Vagina (tissue), 2 donors: ENCODE results near the gene PARP4.

Source experiments
- POLR2A ChIP-seq, 2 donors: fragments of 450-650 bp; IDR thresholded peaks; one replicate each; pipeline ENCODE4 v1.6.1; 2017; ENCODE audit warnings: antibody characterized with exemption in 2 of 2, mild to moderate bottlenecking in 2 of 2, moderate library complexity in 2 of 2
- POLR2AphosphoS5 ChIP-seq, 2 donors: sonication (generic); formaldehyde crosslinking; IDR thresholded peaks; one replicate each; pipeline ENCODE4 v1.9.0; 2017; ENCODE audit warnings: antibody characterized with exemption in 2 of 2, mild to moderate bottlenecking in 2 of 2, low read depth in 1 of 2; ENCODE audit not compliant: insufficient read depth in 1 of 2
- TF ChIP-seq, protein P1 (sequence below), 3 experiments: fragments of 450-650 bp in 2 of 3; fragments of 200-600 bp in 1 of 3; sonication (generic) in 1 of 3; IDR thresholded peaks; one replicate each; pipeline ENCODE4 v1.5.1; 2017 to 2019; ENCODE audit warnings: antibody characterized with exemption in 3 of 3, mild to moderate bottlenecking in 2 of 3, moderate library complexity in 2 of 3

DNA sequence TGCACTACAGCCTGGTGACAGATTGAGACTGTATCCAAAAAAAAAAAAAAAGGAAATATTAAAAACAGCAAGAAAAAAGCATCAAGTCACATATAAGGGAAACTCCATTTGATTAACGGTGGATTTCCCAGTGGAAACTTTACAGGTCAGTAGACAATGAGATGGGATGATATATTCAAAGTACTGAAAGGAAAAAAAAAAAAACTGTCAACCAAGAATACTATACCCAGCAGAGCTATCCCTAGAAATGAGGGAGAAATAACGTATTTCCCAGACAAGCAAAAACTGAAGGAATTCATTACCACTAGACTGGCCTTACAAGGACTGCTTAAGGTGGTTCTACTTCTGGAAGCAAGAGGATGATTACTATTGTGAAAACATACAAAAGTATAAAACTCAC, 115.8 kb downstream of the PARP4 start:
- TF ChIP-seq, protein P1, sequence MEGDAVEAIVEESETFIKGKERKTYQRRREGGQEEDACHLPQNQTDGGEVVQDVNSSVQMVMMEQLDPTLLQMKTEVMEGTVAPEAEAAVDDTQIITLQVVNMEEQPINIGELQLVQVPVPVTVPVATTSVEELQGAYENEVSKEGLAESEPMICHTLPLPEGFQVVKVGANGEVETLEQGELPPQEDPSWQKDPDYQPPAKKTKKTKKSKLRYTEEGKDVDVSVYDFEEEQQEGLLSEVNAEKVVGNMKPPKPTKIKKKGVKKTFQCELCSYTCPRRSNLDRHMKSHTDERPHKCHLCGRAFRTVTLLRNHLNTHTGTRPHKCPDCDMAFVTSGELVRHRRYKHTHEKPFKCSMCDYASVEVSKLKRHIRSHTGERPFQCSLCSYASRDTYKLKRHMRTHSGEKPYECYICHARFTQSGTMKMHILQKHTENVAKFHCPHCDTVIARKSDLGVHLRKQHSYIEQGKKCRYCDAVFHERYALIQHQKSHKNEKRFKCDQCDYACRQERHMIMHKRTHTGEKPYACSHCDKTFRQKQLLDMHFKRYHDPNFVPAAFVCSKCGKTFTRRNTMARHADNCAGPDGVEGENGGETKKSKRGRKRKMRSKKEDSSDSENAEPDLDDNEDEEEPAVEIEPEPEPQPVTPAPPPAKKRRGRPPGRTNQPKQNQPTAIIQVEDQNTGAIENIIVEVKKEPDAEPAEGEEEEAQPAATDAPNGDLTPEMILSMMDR (IDR thresholded peaks at IDR 0.05) = no peak
- no peak for TF ChIP-seq POLR2AphosphoS5 (IDR thresholded peaks at IDR 0.05; ENCODE audit: insufficient read depth in 1 of 2, low read depth in 1 of 2)
- no peak for TF ChIP-seq POLR2A (IDR thresholded peaks at IDR 0.05)
